ENCODE measurements around the gene PARG.
"Not testable (repeated sequence)": the region's sequence is repeated elsewhere in the genome, so short reads cannot be mapped to it uniquely, and the experiment has no call there.

PARG gene

GRCh38 chr10:49903829-49904228 is 38.0 kb downstream of the PARG start:
- not testable (repeated sequence) for DNase-seq (ENCODE audit: low read depth in 3 of 3)

GRCh38 chr10:49900406-49900805 is 41.4 kb downstream of the PARG start:
- not testable (repeated sequence) for DNase-seq (ENCODE audit: low read depth in 3 of 3)

- not testable (repeated sequence) for DNase-seq (ENCODE audit: low read depth in 3 of 3)
These were observed 41.8 kb downstream of the PARG start for GRCh38 chr10:49899999-49900398.

- DNase-seq (ENCODE audit: low read depth in 3 of 3) = not testable (repeated sequence)
These were observed 51.8 kb downstream of the PARG start for GRCh38 chr10:49890025-49890424.

GRCh38 chr10:49884739-49885331 is 57.0 kb downstream of the PARG start:
- not testable (repeated sequence) for DNase-seq (ENCODE audit: low read depth in 3 of 3)

- not testable (repeated sequence) for DNase-seq (ENCODE audit: low read depth in 3 of 3)
These were observed 58.0 kb downstream of the PARG start for GRCh38 chr10:49883852-49884251.

- DNase-seq (ENCODE audit: low read depth in 3 of 3) = not testable (repeated sequence)
These were observed 59.5 kb downstream of the PARG start for GRCh38 chr10:49882327-49882726.

- DNase-seq (ENCODE audit: low read depth in 3 of 3) = not testable (repeated sequence)
These were observed 69.1 kb downstream of the PARG start for GRCh38 chr10:49872740-49873139.

- DNase-seq (ENCODE audit: low read depth in 3 of 3) = not testable (repeated sequence)
These were observed 70.4 kb downstream of the PARG start for GRCh38 chr10:49871462-49871861.

GRCh38 chr10:49859933-49860332 is 81.9 kb downstream of the PARG start:
- DNase-seq (ENCODE audit: low read depth in 3 of 3) = not testable (repeated sequence)

- DNase-seq (ENCODE audit: low read depth in 3 of 3) = not testable (repeated sequence)
These were observed 83.0 kb downstream of the PARG start for GRCh38 chr10:49858697-49859382.

- DNase-seq (ENCODE audit: low read depth in 3 of 3) = not testable (repeated sequence)
These were observed 92.3 kb downstream of the PARG start for GRCh38 chr10:49849520-49849919.

- DNase-seq (ENCODE audit: low read depth in 3 of 3) = no peak
These were observed 96.8 kb downstream of the PARG start for GRCh38 chr10:49844775-49845595.

- DNase-seq (ENCODE audit: low read depth in 3 of 3) = not testable (repeated sequence)
These were observed 99.5 kb downstream of the PARG start for GRCh38 chr10:49842333-49842628.

GRCh38 chr10:49841615-49842332 is 100.1 kb downstream of the PARG start:
- DNase-seq (ENCODE audit: low read depth in 3 of 3) = no peak

- DNase-seq (ENCODE audit: low read depth in 3 of 3) = no peak
These were observed 104.1 kb downstream of the PARG start for GRCh38 chr10:49837685-49838084.

- DNase-seq (ENCODE audit: low read depth in 3 of 3) = no peak
These were observed 104.8 kb downstream of the PARG start for GRCh38 chr10:49837051-49837478.

- no peak for DNase-seq (ENCODE audit: low read depth in 3 of 3)
These were observed 106.9 kb downstream of the PARG start for GRCh38 chr10:49834976-49835375.

- no peak for DNase-seq (ENCODE audit: low read depth in 3 of 3)
These were observed 107.6 kb downstream of the PARG start for GRCh38 chr10:49834201-49834600.

GRCh38 chr10:49833168-49833567 is 108.7 kb downstream of the PARG start:
- no peak for DNase-seq (ENCODE audit: low read depth in 3 of 3)

GRCh38 chr10:49831352-49832035 is 110.3 kb downstream of the PARG start:
- DNase-seq (ENCODE audit: low read depth in 3 of 3) = no peak
